ENCODE measurements around the gene RPAP2. TPM values are rescaled to one million over a fixed set of nuclear protein-coding genes. Genes with fewer than 3 reads are reported as not detected.
"Not testable (repeated sequence)": the region's sequence is repeated elsewhere in the genome, so short reads cannot be mapped to it uniquely, and the experiment has no call there.

The RPAP2 gene
- total RNA-seq, 1 donor: 8.7 TPM

DNA sequence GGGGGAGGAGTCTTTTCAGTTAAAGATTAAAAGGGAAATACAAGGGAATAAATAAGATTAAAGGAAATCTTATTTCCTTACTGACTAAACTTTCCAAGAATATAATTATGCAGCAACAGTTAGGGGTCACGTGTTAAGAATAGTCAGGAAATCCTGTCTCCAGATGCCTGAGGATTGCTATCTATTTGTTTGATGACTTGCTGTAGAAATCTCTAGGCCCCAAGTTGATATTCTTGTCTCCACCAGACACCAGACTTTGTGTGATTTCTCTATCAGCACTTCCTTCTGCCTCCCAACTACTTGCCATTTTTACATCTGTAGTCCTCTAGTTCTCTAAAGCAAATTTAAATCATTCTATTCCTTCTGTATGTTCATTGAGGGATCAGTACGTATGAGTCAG, 77.5 kb downstream of the RPAP2 start:
- peaks cover 4% of the 10 kb centered on the region for H3K36me3 ChIP-seq (ENCODE audit: insufficient read depth, low read length)

DNA sequence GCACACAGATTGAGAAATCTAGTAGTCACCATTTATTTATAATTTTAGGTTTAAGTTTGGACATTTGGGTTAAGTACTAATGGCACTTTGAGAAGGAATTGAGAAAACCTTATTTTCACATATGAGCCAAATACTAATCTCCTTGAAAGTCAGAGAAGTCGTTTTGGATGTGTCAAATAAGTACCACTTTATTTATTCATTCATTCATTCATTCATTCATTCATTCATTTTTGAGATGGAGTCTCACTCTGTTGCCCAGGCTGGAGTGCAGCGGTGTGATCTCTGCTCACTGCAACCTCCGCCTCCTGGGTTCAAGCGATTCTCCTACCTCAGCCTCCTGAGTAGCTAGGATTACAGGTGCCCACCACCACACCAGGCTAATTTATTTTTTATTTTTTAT, 79.1 kb downstream of the RPAP2 start:
- H3K27ac ChIP-seq (ENCODE audit: low read depth, low read length); H3K79me2 ChIP-seq (ENCODE audit: insufficient read depth, low read length); H2AFZ ChIP-seq (ENCODE audit: low read length); H3K4me2 ChIP-seq (ENCODE audit: insufficient read depth, low read length); H3K4me1 ChIP-seq (ENCODE audit: insufficient read depth, low read length); H3K9me3 ChIP-seq (ENCODE audit: low read depth, low read length); H3K27me3 ChIP-seq (ENCODE audit: insufficient read depth, low read length); H3K36me3 ChIP-seq (ENCODE audit: insufficient read depth, low read length); H4K20me1 ChIP-seq (ENCODE audit: insufficient read depth, low read length); H3K4me3 ChIP-seq (ENCODE audit: insufficient read depth, low read length); DNase-seq (ENCODE audit: insufficient read length, low spot score, missing footprints): not testable (repeated sequence)

More for the DNA sequence above, 77.5 kb downstream of the RPAP2 start:
- no peak overlapping the region for H3K27ac ChIP-seq (ENCODE audit: low read depth, low read length)
- H2AFZ ChIP-seq (ENCODE audit: low read length): no peak overlapping the region
- no peaks in the 10 kb centered on the region for H3K9me3 ChIP-seq (ENCODE audit: low read depth, low read length)
- H3K4me1 ChIP-seq (ENCODE audit: insufficient read depth, low read length): no peaks in the 10 kb centered on the region
- no peaks in the 10 kb centered on the region for H3K79me2 ChIP-seq (ENCODE audit: insufficient read depth, low read length)
- H3K4me3 ChIP-seq (ENCODE audit: insufficient read depth, low read length): no peak overlapping the region
- TF ChIP-seq CTCF (IDR thresholded peaks at IDR 0.05; ENCODE audit: extremely low read depth, low read depth, low read length): no peak
- H3K4me2 ChIP-seq (ENCODE audit: insufficient read depth, low read length): no peak overlapping the region
- DNase-seq (ENCODE audit: insufficient read length, low spot score, missing footprints): no peak
- no peaks in the 10 kb centered on the region for H3K27me3 ChIP-seq (ENCODE audit: insufficient read depth, low read length)
- H4K20me1 ChIP-seq (ENCODE audit: insufficient read depth, low read length): no peaks in the 10 kb centered on the region

DNA sequence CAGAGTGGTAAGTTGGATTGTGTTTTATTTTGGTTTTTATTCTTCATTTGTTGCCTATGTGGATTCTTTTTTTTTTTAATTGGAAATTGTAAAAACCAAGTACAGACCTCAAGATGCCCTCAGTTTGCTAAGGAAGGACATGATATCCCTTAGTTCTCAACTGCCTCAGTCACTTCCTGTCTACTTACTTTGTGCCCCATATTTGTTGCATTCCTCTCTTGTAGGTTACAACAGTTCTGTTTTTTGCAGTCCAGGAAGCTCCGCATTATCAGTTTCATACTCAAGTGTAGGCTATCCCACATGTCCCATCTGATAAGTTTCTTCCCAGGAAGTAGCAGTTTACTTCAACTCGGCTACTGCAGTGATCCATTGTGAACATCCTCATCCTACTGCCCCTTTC, 82.0 kb downstream of the RPAP2 start:
- H3K4me1 ChIP-seq (ENCODE audit: insufficient read depth, low read length): no peaks in the 10 kb centered on the region
- no peaks in the 10 kb centered on the region for H3K79me2 ChIP-seq (ENCODE audit: insufficient read depth, low read length)
- H4K20me1 ChIP-seq (ENCODE audit: insufficient read depth, low read length): no peaks in the 10 kb centered on the region
- no peak overlapping the region for H3K27ac ChIP-seq (ENCODE audit: low read depth, low read length)
- H3K9me3 ChIP-seq (ENCODE audit: low read depth, low read length): no peaks in the 10 kb centered on the region
- H2AFZ ChIP-seq (ENCODE audit: low read length): no peak overlapping the region
- DNase-seq (ENCODE audit: insufficient read length, low spot score, missing footprints): no peak
- no peak overlapping the region for H3K4me3 ChIP-seq (ENCODE audit: insufficient read depth, low read length)
- no peaks in the 10 kb centered on the region for H3K27me3 ChIP-seq (ENCODE audit: insufficient read depth, low read length)
- no peak for TF ChIP-seq CTCF (IDR thresholded peaks at IDR 0.05; ENCODE audit: extremely low read depth, low read depth, low read length)
- no peaks in the 10 kb centered on the region for H3K36me3 ChIP-seq (ENCODE audit: insufficient read depth, low read length)
- H3K4me2 ChIP-seq (ENCODE audit: insufficient read depth, low read length): no peak overlapping the region

DNA sequence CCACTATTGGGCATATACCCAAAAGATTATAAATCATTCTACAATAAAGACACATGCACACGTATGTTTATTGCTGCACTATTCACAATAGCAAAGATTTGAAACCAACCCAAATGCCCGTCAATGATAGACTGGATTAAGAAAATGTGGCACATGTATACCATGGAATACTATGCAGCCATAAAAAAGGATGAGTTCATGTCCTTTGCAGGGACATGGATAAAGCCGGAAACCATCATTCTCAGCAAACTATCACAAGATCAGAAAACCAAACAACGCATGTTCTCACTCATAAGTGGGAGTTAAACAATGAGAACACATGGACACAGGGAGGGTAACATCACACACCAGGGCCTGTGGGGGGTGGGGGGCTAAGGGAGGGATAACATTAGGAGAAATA, 95.1 kb downstream of the RPAP2 start:
- not testable (repeated sequence) for H3K27me3 ChIP-seq (ENCODE audit: insufficient read depth, low read length); H3K4me3 ChIP-seq (ENCODE audit: insufficient read depth, low read length); H3K4me2 ChIP-seq (ENCODE audit: insufficient read depth, low read length); H3K36me3 ChIP-seq (ENCODE audit: insufficient read depth, low read length); H2AFZ ChIP-seq (ENCODE audit: low read length); H3K79me2 ChIP-seq (ENCODE audit: insufficient read depth, low read length); H3K4me1 ChIP-seq (ENCODE audit: insufficient read depth, low read length); H3K9me3 ChIP-seq (ENCODE audit: low read depth, low read length); H3K27ac ChIP-seq (ENCODE audit: low read depth, low read length); DNase-seq (ENCODE audit: insufficient read length, low spot score, missing footprints); H4K20me1 ChIP-seq (ENCODE audit: insufficient read depth, low read length)

DNA sequence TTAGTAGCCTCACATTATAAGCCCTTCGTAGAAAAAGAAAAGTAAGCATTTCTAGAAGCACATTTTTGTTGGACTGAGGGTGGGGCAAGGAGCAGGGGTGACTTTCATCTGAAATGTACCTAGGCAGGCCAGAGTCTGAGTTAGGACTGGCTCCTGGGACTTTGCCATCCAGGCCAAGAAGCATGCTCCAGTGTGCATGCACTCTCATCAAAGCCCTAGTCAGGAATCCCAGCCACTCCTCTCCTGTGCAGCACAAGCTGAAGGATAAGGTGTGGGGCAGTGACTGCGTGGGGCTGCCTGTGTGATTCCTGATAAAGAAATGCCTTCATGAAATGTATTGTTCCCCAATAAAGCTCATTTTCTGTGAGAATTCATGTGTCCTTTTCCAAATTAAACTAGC, 99.7 kb downstream of the RPAP2 start:
- no peaks in the 10 kb centered on the region for H3K4me1 ChIP-seq (ENCODE audit: insufficient read depth, low read length)
- no peak for TF ChIP-seq CTCF (IDR thresholded peaks at IDR 0.05; ENCODE audit: extremely low read depth, low read depth, low read length)
- no peaks in the 10 kb centered on the region for H4K20me1 ChIP-seq (ENCODE audit: insufficient read depth, low read length)
- no peak overlapping the region for H3K27ac ChIP-seq (ENCODE audit: low read depth, low read length)
- no peaks in the 10 kb centered on the region for H3K27me3 ChIP-seq (ENCODE audit: insufficient read depth, low read length)
- no peak overlapping the region for H3K4me2 ChIP-seq (ENCODE audit: insufficient read depth, low read length)
- H3K36me3 ChIP-seq (ENCODE audit: insufficient read depth, low read length): no peaks in the 10 kb centered on the region
- H3K79me2 ChIP-seq (ENCODE audit: insufficient read depth, low read length): no peaks in the 10 kb centered on the region
- H3K9me3 ChIP-seq (ENCODE audit: low read depth, low read length): peaks cover 3% of the 10 kb centered on the region
- no peak overlapping the region for H2AFZ ChIP-seq (ENCODE audit: low read length)
- DNase-seq (ENCODE audit: insufficient read length, low spot score, missing footprints): no peak
- H3K4me3 ChIP-seq (ENCODE audit: insufficient read depth, low read length): no peak overlapping the region
